HCT116 (cell line): ENCODE data around the gene PRR35. TPM values are rescaled to one million over a fixed set of nuclear protein-coding genes. Genes with fewer than 3 reads are reported as not detected.

ENCODE experiments used
- ATAC-seq: fragments of 200-7000 bp; cut with Tn5 transposase; 2 replicates; pipeline ENCODE4 v1.9.1; 2020; ENCODE audit warnings: mild to moderate bottlenecking, moderate library complexity
- BruUV-seq: library from RNA; stranded (reverse); fragments of 400-500 nt; replicated peaks from 2 replicates; lab custom pipeline; 2021; lab: Mats Ljungman, UMichigan
- CTCF ChIA-PET: fragments of 300-600 bp; sonication (Branson Sonifier 250); formaldehyde crosslinking; loops from one replicate; lab custom pipeline; 2021; ENCODE audit warnings: antibody characterized with exemption; lab: Charles Lee
- POLR2A ChIA-PET: fragments of 300-600, 350-600 bp; sonication (Branson Sonifier 250); formaldehyde crosslinking; loops from one replicate; lab custom pipeline; 2021; ENCODE audit warnings: antibody characterized with exemption; lab: Charles Lee
- RAD21 ChIA-PET, 2 experiments: fragments of 300-600 bp; sonication (Branson Sonifier 250); formaldehyde crosslinking; loops; one replicate each; lab custom pipeline; 2023; ENCODE audit warnings: low total read pairs in 2 of 2; ENCODE audit not compliant: uncharacterized antibody in 2 of 2, unreplicated experiment in 2 of 2, low non-redundant PET in 1 of 2; lab: Charles Lee
- DNase-seq: peaks from one replicate; pipeline ENCODE4 v3.0.0-alpha.2; 2010; ENCODE audit warnings: low read depth, low spot score
- H2AFZ ChIP-seq: fragments of 200-600 bp; shearing (Covaris generic), sonication (generic); 2 replicates; pipeline ENCODE4 v1.6.1; 2017; ENCODE audit warnings: low read depth, mixed run types, mixed read lengths, antibody characterized with exemption, low read length; ENCODE audit not compliant: poor library complexity, severe bottlenecking
- H3K27ac ChIP-seq: 2 replicates; pipeline ENCODE4 v1.5.1; 2012; ENCODE audit warnings: low read depth, low read length
- H3K27me3 ChIP-seq: fragments of 200-600 bp; sonication (generic); 2 replicates; pipeline ENCODE4 v1.6.1; 2016; ENCODE audit warnings: mixed run types, low read length, mixed read lengths; ENCODE audit not compliant: insufficient read depth
- H3K36me3 ChIP-seq, 2 experiments: fragments of 200-500 bp in 1 of 2; fragments of 200-600 bp in 1 of 2; sonication (Bioruptor generic) in 1 of 2; sonication (generic) in 1 of 2; 2 replicates each; pipeline versions ENCODE4 v1.5.1 to v1.6.1; 2014 to 2016; ENCODE audit warnings: low read length in 2 of 2, inconsistent platforms in 1 of 2, mixed read lengths in 1 of 2, mixed run types in 1 of 2; ENCODE audit not compliant: insufficient read depth in 2 of 2, control insufficient read depth in 1 of 2
- H3K4me1 ChIP-seq, 2 experiments: fragments of 200-600 bp in 1 of 2; sonication (generic) in 1 of 2; 2 replicates each; pipeline versions ENCODE4 v1.5.1 to v1.6.1; 2012 to 2017; ENCODE audit warnings: low read length in 2 of 2, inconsistent platforms in 1 of 2, mild to moderate bottlenecking in 1 of 2, mixed read lengths in 1 of 2, mixed run types in 1 of 2, moderate library complexity in 1 of 2; ENCODE audit not compliant: insufficient read depth in 2 of 2, control insufficient read depth in 1 of 2
- H3K4me2 ChIP-seq: fragments of 200-600 bp; sonication (generic); 2 replicates; pipeline ENCODE4 v1.6.1; 2017; ENCODE audit warnings: mixed run types, low read length, mixed read lengths
- H3K4me3 ChIP-seq, 2 experiments: fragments of 200-600 bp in 1 of 2; sonication (generic) in 1 of 2; replicated peaks in 1 of 2; 2 replicates each; pipeline ENCODE4 v1.5.1; 2011 to 2016; ENCODE audit warnings: low read length in 2 of 2, control low read depth in 1 of 2, low read depth in 1 of 2, mild to moderate bottlenecking in 1 of 2, mixed read lengths in 1 of 2, mixed run types in 1 of 2
- H3K79me2 ChIP-seq: fragments of 200-600 bp; sonication (generic); 2 replicates; pipeline ENCODE4 v1.6.1; 2017; ENCODE audit warnings: mild to moderate bottlenecking, mixed run types, low read length, moderate library complexity, mixed read lengths; ENCODE audit not compliant: insufficient read depth
- H3K9ac ChIP-seq: fragments of 200-600 bp; sonication (generic); 2 replicates; pipeline ENCODE4 v1.6.1; 2016; ENCODE audit warnings: low read length, mixed read lengths
- H3K9me2 ChIP-seq: fragments of 200-600 bp; sonication (generic), shearing (Covaris generic); 2 replicates; pipeline ENCODE4 v1.6.1; 2017; ENCODE audit warnings: mixed run types, mild to moderate bottlenecking, moderate library complexity; ENCODE audit not compliant: insufficient read depth
- H3K9me3 ChIP-seq, 2 experiments: fragments of 200-500 bp in 1 of 2; fragments of 200-600 bp in 1 of 2; sonication (Bioruptor generic) in 1 of 2; sonication (generic) in 1 of 2; 2 replicates each; pipeline ENCODE4 v1.6.1; 2014 to 2017; ENCODE audit warnings: low read length in 2 of 2, mixed read lengths in 2 of 2, inconsistent platforms in 1 of 2, low read depth in 1 of 2, mild to moderate bottlenecking in 1 of 2, mixed run types in 1 of 2, moderate library complexity in 1 of 2; ENCODE audit not compliant: control insufficient read depth in 1 of 2, insufficient read depth in 1 of 2
- H4K20me1 ChIP-seq: fragments of 200-600 bp; sonication (generic), shearing (Covaris generic); 2 replicates; pipeline ENCODE4 v1.6.1; 2017; ENCODE audit warnings: mixed run types, mild to moderate bottlenecking, moderate library complexity; ENCODE audit not compliant: insufficient read depth
- ATF3 ChIP-seq: IDR thresholded peaks from 2 replicates; pipeline ENCODE4 v1.6.1; 2012
- CBX3 ChIP-seq: IDR thresholded peaks from 2 replicates; pipeline ENCODE4 v1.6.1; 2012; ENCODE audit warnings: low read depth
- CEBPB ChIP-seq: IDR thresholded peaks from 2 replicates; pipeline ENCODE4 v1.6.1; 2012; ENCODE audit warnings: low read depth
- CTCF ChIP-seq, 3 experiments: fragments of 200-600 bp in 1 of 3; sonication (generic) in 1 of 3; IDR thresholded peaks in 2 of 3; conservative IDR thresholded peaks in 1 of 3; 2 replicates each; pipeline ENCODE4 v1.5.1; 2012 to 2017; ENCODE audit warnings: low read depth in 2 of 3, low read length in 2 of 3, antibody characterized with exemption in 1 of 3, borderline replicate concordance in 1 of 3, control low read depth in 1 of 3, mild to moderate bottlenecking in 1 of 3, mixed read lengths in 1 of 3, mixed run types in 1 of 3, moderate library complexity in 1 of 3; ENCODE audit not compliant: insufficient read depth in 1 of 3
- EGR1 ChIP-seq: IDR thresholded peaks from 2 replicates; pipeline ENCODE4 v1.6.1; 2012; ENCODE audit warnings: low read depth
- ELF1 ChIP-seq: IDR thresholded peaks from 2 replicates; pipeline ENCODE4 v1.6.1; 2012; ENCODE audit warnings: low read depth, borderline replicate concordance
- EZH2phosphoT487 ChIP-seq: fragments of 200-600 bp; IDR thresholded peaks from 2 replicates; pipeline ENCODE4 v1.6.1; 2018; ENCODE audit warnings: antibody characterized with exemption, borderline replicate concordance
- FOSL1 ChIP-seq: IDR thresholded peaks from 2 replicates; pipeline ENCODE4 v1.6.1; 2012; ENCODE audit warnings: low read depth
- JUND ChIP-seq: IDR thresholded peaks from 2 replicates; pipeline ENCODE4 v1.6.1; 2012
- POLR2AphosphoS5 ChIP-seq: IDR thresholded peaks from 2 replicates; pipeline ENCODE4 v1.6.1; 2011; ENCODE audit warnings: mild to moderate bottlenecking, low read depth, low read length, moderate library complexity
- RAD21 ChIP-seq: IDR thresholded peaks from 2 replicates; pipeline ENCODE4 v1.6.1; 2012; ENCODE audit warnings: low read depth, mild to moderate bottlenecking
- SIN3A ChIP-seq: IDR thresholded peaks from 2 replicates; pipeline ENCODE4 v1.6.1; 2012; ENCODE audit warnings: low read depth
- ZNF274 ChIP-seq: fragments of 200-500 bp; sonication (Bioruptor generic); IDR thresholded peaks from 2 replicates; pipeline ENCODE4 v1.6.1; 2014; ENCODE audit warnings: mild to moderate bottlenecking, low read depth, low read length, inconsistent platforms
- intact Hi-C: fragments of 100-400 bp; cut with micrococcal nuclease; formaldehyde crosslinking; loops from 2 replicates; pipeline ENCODE4 v1.10.0; 2022
- total RNA-seq: library from RNA; stranded (reverse); gene quantifications from one replicate; pipeline ENCODE4 v1.2.1, GENCODE V29; 2021; ENCODE audit not compliant: unreplicated experiment

The PRR35 gene
- total RNA-seq, 1 experiment from 2014 or later = not detected

DNA sequence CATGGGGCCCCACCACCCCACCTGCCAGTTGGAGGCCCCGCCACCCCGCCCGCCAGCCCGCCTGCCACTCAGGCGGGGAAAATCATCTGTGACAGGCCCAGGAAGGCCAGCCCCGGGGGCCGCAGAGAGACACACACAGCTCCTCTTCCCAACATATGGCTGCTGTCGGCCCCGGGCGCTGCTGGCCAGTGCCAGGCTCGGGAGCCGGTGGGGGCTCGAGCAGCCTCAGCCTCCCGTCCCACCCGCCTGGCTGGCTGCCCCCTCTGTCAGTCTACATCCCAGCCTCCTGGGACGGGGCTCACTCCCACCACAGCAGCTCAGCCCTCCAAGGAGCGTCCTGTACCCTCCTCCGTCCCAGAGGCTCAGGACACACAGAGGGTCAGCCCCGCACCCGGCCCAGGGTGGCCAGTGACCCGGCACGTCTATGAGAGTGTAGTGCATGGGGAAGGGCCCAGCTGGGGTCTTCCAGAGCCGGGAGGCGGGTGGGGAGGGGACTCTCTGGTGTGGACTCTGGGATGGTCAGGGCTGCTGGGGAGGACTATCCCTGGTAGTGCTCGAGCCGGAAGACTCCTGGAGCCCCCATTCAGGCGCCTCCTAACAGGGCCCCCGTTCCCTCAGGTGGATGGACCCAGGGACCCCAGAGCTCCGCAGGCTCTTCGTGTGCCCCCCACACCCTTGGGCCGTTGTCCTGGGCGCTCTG is 3.6 kb upstream of the PRR35 start:
- H3K79me2 ChIP-seq = no peaks in the 10 kb centered on the region
- no peaks in the 10 kb centered on the region for H3K9me2 ChIP-seq
- H3K4me2 ChIP-seq = no peak overlapping the region
- H3K4me3 ChIP-seq = no peak overlapping the region
- intact Hi-C loops = no loop called here
- CTCF ChIA-PET = no interaction called here
- H3K27me3 ChIP-seq = no peaks in the 10 kb centered on the region
- no peaks in the 10 kb centered on the region for H3K9me3 ChIP-seq
- H3K9ac ChIP-seq = no peak overlapping the region
- RAD21 ChIA-PET = no interaction called here
- TF ChIP-seq FOSL1 (no peak), ZNF274 (no peak), POLR2AphosphoS5 (no peak), JUND (no peak), CBX3 (no peak), SIN3A (no peak), EGR1 (no peak), CEBPB (no peak)
- no peaks in the 10 kb centered on the region for H4K20me1 ChIP-seq
- ATAC-seq = no peak
- H3K36me3 ChIP-seq = no peaks in the 10 kb centered on the region
- no peaks in the 10 kb centered on the region for H3K4me1 ChIP-seq
- BruUV-seq = no TSS peak
- no peak overlapping the region for H3K27ac ChIP-seq
- DNase-seq = no peak
- no peak overlapping the region for H2AFZ ChIP-seq
- POLR2A ChIA-PET = no interaction called here

DNA sequence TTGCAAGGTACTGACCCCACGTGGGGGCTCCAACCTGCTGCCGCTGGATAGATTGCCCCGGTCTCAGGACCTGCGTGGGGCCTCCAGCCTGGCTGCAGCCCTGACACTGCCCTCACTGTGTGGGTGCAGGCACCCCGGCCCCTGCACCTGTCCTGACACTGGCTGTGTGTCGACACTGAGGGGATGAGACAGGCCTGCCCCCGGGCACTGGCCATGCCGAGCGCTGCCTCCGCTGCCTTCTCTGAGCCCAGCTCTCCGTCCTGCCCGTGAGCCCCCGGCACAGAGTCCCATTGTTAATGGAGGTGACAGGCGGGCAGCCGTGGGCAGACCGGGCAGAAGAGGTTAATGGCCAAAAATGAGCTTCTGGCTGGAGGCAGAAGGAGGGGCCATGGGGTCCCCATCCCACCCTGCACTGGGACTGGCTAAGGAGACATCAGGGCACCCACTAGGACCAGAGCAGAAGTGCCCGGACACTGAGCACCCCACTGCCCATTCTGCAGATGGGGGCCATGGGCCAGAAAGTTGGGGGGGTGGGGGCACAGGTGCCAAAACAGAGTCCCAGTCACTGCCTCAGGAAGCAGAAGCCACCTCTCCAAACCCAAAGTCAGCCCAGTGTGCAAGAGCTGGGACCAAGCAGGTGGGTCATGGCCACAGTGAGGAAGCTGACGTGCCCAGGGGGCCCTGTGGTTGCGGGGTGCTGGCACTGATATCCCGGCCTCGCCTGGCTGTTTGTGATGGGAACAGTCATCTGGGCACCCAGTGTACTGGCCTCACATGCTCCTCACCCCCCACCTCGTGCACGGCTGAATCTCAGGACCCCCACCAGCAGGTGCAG is 2.5 kb upstream of the PRR35 start:
- no peaks in the 10 kb centered on the region for H4K20me1 ChIP-seq
- no peak overlapping the region for H3K27ac ChIP-seq
- BruUV-seq = no TSS peak
- no peaks in the 10 kb centered on the region for H3K36me3 ChIP-seq
- no peaks in the 10 kb centered on the region for H3K4me1 ChIP-seq
- CTCF ChIA-PET = no interaction called here
- no peaks in the 10 kb centered on the region for H3K79me2 ChIP-seq
- DNase-seq (no peak), ATAC-seq (no peak)
- POLR2A ChIA-PET = no interaction called here
- no peak overlapping the region for H3K4me3 ChIP-seq
- H3K9ac ChIP-seq = no peak overlapping the region
- no peaks in the 10 kb centered on the region for H3K9me3 ChIP-seq
- H3K27me3 ChIP-seq = no peaks in the 10 kb centered on the region
- intact Hi-C loops = no loop called here
- RAD21 ChIA-PET = no interaction called here
- no peaks in the 10 kb centered on the region for H3K9me2 ChIP-seq
- no peak overlapping the region for H3K4me2 ChIP-seq
- H2AFZ ChIP-seq = no peak overlapping the region
- no peak for TF ChIP-seq EZH2phosphoT487
- TF ChIP-seq CTCF (IDR thresholded peaks at IDR 0.05 in 2 of 3, conservative IDR thresholded peaks at IDR 0.05 in 1 of 3; ENCODE audit: borderline replicate concordance in 1 of 3, insufficient read depth in 1 of 3, low read depth in 2 of 3, low read length in 2 of 3) = no peak
- TF ChIP-seq CBX3 = no peak
- no peak for TF ChIP-seq SIN3A
- TF ChIP-seq ELF1 = no peak
- TF ChIP-seq RAD21 = no peak
- no peak for TF ChIP-seq CEBPB
- TF ChIP-seq POLR2AphosphoS5 = no peak
- TF ChIP-seq EGR1 = no peak
- TF ChIP-seq ATF3 = no peak
